ENCODE results near the gene EVA1B.

EVA1B gene

DNA sequence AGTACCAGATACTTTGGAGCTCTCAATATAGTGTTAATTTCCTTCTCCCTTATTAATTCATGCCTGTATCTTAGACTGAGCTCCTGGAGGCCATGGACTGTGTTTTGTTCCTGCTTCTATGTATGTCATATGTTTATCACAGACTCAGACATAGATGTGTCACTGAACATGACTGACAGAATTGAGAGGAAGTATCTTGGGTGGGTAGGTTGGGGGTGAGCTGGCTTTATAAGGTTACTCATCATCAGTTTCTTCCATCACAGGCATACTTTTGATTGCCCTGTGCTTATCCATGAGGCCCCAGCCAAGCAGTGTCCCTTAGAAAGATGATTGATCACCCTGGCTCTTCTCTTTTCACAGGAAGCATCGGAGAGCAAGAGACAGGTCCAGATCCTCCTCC is 22.9 kb downstream of the EVA1B start:
- TF ChIP-seq, protein P1, sequence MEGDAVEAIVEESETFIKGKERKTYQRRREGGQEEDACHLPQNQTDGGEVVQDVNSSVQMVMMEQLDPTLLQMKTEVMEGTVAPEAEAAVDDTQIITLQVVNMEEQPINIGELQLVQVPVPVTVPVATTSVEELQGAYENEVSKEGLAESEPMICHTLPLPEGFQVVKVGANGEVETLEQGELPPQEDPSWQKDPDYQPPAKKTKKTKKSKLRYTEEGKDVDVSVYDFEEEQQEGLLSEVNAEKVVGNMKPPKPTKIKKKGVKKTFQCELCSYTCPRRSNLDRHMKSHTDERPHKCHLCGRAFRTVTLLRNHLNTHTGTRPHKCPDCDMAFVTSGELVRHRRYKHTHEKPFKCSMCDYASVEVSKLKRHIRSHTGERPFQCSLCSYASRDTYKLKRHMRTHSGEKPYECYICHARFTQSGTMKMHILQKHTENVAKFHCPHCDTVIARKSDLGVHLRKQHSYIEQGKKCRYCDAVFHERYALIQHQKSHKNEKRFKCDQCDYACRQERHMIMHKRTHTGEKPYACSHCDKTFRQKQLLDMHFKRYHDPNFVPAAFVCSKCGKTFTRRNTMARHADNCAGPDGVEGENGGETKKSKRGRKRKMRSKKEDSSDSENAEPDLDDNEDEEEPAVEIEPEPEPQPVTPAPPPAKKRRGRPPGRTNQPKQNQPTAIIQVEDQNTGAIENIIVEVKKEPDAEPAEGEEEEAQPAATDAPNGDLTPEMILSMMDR (IDR thresholded peaks at IDR 0.05; ENCODE audit: low read depth, low read length, missing control alignments), result no peak
- no peak overlapping the region for H3K4me3 ChIP-seq (replicated peaks; ENCODE audit: low read depth, low read length)
- DNase-seq (ENCODE audit: extremely low read depth, low read depth), result no peak

DNA sequence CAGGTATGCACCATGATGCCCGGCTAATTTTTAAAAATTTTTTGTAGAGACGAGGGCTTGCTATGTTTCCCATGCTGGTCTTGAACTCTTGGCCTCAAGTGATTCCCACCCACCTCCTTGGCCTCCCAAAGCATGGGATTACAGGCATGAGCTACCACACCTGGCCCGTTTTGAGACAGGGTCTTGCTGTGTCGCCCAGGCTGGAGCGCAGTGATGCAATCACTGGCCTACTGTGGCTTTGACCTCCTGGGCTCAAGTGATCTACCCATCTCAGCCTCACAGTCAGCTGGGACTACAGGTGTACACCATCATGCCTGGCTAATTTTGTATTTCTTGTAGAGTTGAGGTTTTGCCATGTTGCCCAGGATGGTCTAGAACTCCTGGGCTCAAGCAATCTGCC is 24.8 kb downstream of the EVA1B start:
- TF ChIP-seq, protein P1 (IDR thresholded peaks at IDR 0.05; ENCODE audit: low read depth, low read length, missing control alignments), result no peak
- no peak overlapping the region for H3K4me3 ChIP-seq (replicated peaks; ENCODE audit: low read depth, low read length)
- no peak for DNase-seq (ENCODE audit: extremely low read depth, low read depth)

DNA sequence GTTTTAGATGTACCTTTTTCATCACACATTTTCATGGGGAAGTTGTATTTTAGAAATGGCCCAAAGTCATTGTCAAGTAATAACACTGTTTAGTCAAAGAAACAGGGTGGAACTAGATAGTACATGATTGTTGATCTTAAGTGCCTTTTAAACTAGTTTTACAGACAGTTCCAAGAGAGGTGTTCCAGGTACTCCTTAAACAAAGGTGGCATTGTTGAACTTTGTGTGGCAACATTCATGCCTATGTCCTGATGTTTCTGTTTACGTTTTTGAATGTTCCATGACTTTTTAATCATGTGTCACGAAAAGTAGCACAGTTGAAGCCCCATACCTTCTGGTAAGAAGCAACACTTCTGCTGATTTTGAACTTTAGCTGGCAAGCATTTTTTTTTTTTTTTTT is 26.4 kb downstream of the EVA1B start:
- TF ChIP-seq, protein P1 (IDR thresholded peaks at IDR 0.05; ENCODE audit: low read depth, low read length, missing control alignments), result no peak
- DNase-seq (ENCODE audit: extremely low read depth, low read depth), result no peak
- no peak overlapping the region for H3K4me3 ChIP-seq (replicated peaks; ENCODE audit: low read depth, low read length)

DNA sequence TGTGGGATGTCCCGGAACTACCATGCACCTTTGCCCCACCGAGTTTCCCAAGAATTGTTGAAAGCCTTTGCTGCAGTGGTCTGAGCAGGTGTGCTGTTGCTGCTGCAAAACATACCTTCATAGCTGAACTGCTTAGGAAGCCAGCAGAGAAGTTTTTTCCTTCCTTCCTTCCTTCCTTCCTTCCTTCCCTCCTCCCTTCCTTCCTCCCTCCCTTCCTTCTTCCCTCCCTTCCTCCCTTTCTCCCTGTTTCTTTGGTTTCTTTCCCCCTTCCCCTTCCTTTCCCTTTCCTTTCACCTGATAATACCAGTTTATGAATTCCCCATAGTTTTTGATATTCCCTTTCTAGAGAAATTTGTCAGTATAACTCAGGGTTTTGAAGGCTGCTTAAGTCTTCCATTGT is 28.1 kb downstream of the EVA1B start:
- no peak overlapping the region for H3K4me3 ChIP-seq (replicated peaks; ENCODE audit: low read depth, low read length)
- DNase-seq (ENCODE audit: extremely low read depth, low read depth), result no peak
- TF ChIP-seq, protein P1 (IDR thresholded peaks at IDR 0.05; ENCODE audit: low read depth, low read length, missing control alignments), result no peak

DNA sequence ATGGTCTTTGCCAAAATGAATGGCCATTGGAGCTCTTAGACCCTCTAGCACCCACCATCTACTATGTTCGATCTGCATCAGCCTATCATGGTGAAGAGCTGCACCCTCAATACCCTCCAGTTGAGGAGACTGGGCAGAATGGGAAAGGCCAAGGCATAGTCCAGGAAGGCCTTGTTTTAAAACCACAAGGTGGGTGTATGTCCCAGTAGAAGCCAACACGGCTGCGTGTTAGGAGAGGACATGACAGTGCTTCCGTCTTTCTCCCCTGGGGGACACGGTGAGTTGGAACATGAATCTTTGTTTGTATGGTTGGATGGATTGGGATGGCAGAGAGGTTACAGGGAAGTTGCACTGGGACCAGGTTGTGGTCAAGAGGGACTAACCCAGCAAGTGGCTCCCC is 35.9 kb downstream of the EVA1B start:
- DNase-seq (ENCODE audit: extremely low read depth, low read depth), result no peak
- TF ChIP-seq, protein P1 (IDR thresholded peaks at IDR 0.05; ENCODE audit: low read depth, low read length, missing control alignments), result no peak
- no peak overlapping the region for H3K4me3 ChIP-seq (replicated peaks; ENCODE audit: low read depth, low read length)

DNA sequence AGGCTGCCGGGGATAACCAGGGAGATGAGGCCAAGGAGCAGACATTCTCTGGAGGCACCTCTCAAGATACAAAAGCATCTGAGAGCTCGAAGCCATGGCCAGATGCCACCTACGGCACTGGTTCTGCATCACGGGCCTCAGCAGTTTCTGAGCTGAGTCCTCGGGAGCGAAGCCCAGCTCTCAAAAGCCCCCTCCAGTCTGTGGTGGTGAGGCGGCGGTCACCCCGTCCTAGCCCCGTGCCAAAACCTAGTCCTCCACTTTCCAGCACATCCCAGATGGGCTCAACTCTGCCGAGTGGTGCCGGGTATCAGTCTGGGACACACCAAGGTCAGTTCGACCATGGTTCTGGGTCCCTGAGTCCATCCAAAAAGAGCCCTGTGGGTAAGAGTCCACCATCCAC is 36.6 kb downstream of the EVA1B start:
- DNase-seq (ENCODE audit: extremely low read depth, low read depth), result no peak
- no peak overlapping the region for H3K4me3 ChIP-seq (replicated peaks; ENCODE audit: low read depth, low read length)
- TF ChIP-seq, protein P1 (IDR thresholded peaks at IDR 0.05; ENCODE audit: low read depth, low read length, missing control alignments), result no peak

DNA sequence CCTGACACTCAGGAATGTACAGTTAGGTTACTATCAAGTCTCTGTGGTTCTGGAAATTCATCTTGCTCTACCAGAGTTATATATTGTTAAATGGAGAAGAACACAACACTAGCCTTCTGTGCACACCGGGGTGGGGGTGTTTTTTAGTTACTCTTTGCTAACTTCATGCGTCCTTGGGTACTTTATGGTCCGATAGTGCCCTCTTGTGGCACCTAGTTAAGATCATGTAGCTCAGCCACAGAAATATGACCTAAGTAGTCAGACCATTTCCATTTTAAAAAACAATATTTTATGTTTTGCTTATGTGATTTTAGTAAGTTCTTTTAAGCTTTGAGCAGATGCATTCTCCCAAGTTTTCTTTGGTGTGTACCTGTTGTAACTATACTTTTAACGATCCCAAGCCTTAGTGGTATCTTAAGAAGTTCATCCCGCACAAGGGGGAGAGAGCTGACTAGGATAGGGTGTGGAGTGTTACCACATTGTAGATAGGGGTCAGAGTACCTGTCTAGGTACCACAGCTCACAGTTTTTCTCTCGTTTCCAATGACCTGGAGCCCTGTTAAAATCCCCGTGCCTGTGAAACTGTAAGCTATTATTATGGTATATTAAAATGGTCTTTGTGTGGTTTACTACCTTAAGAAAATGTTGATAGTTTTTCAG is 37.9 kb downstream of the EVA1B start:
- TF ChIP-seq, protein P1 (IDR thresholded peaks at IDR 0.05; ENCODE audit: low read depth, low read length, missing control alignments), result peak; percentile 70
- DNase-seq (ENCODE audit: extremely low read depth, low read depth), result peak; percentile 78
- H3K4me3 ChIP-seq (replicated peaks; ENCODE audit: low read depth, low read length), result no peak overlapping the region
